Left forelimb (tissue), 1 donor: ENCODE results near the gene FNBP1.

ENCODE experiments used
- DNase-seq: peaks from one replicate; pipeline ENCODE4 v3.0.0-alpha.2; 2018; ENCODE audit warnings: low spot score

FNBP1 gene

DNA sequence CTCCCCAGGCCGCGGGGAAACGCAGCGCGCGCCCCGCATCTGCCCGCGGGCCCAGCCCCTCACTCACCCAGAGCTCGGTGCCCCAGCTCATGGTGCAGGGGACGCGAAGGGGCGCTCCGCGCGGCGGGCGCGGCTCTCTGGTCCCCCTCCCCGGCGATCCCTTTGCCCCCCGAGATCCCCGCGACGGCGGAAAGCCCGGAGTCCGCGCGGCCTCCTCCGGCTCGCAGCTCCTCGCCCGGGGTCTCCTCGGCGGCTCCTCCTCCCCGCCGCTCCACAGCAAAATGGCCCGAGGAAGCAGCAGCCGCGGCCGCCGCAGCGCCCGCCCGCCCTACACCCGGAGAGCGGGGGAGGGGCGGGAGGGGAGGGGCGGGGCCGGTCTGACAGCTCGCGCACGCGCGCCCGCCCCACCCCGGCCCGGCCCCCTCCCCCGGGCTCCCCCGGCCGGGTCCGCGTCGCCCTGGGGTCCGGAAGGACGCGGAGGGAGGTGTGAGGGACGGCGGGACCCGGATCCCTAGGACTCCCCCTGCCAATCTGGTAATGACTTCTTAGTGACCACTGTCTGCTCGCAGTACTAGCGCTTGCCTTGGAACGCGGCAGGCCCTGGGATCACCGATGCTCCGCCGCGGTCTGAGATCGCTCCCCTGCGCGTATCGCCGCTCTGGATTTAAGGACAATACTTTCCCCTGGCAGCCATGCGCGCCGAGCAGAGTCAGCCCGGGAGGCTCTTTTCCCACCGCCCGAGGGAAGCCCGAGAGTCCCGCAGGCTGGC, at the start of gene FNBP1:
TSS of gene FNBP1 (minus strand) at position 305 of the 769 bp plus-strand sequence. CDS start at position 91, 214 bp downstream.
- peak; percentile 93 for DNase-seq

DNA sequence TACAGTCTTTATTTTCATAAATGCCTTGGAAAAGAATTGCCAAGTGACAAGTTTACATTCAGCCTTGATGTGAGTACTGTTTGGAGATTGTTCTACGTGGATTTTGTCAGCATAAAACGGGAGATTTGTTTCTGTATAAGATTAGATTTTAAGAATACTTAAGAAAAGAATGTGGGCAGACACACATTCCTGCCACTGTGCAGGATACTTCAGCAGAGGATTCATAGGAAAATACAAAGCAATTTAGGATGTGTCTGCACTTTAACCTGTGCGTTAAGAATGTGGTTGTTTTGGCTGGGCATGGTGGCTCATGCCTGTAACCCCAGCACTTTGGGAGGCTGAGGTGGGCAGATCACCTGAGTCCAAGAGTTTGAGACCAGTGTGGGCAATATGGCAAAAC, 47.9 kb upstream of the FNBP1 start:
- DNase-seq = no peak

DNA sequence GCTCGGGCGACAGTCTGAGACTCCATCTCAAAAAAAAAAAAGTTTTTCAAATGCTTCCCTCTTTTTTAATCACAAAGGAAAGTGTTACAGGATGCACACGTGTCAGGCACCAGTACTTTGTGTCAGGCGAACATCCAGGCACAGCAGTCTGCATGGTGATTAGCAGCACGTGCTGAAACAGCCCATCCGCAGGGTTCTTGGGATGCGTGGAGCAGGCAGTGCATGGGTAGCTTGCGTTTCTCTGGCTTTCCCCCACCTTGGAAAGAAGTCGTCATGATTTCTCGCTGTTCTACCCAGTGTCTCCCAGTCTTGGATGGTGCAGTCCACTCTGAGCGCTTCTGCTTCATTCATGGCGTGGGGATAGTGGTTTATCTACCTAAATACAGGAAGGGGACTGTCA, 46.2 kb upstream of the FNBP1 start:
- no peak for DNase-seq

DNA sequence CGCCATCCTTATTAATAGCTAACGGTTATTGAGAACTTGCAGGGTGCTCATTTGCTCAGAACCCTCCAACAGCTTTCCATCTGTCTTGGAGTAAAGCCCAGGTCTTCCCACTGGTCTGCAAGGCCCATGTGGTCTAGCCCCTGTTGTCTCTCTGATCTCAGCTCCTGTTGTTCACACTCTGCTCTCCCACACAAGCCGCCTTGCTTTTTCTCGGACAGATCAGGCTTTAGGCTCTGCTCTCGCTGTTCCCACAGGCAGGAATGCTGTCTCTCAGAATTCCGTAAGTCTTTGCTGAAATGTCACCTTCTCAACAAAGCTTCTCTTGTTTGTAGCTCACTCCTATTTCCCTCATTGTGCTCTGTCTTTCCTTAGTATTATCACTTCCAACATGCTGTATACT, 45.1 kb upstream of the FNBP1 start:
- DNase-seq = no peak

DNA sequence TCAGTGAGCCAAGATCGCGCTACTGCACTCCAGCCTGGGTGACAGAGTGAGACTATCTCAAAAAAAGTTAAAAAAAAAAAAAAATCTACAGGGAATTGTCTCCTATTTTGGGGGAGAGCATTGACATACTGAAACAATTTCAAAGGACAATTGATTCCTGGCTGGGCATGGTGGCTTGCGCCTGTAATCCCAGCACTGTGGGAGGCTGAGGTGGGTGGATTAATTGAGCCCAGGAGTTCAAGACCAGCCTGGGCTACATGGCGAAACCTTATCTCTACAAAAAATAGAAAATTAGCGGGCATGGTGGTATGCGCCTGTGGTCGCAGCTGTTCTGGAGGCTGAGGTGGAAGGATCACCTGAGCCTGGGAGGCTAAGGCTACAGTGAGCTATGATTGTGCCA, 41.3 kb upstream of the FNBP1 start:
- no peak for DNase-seq

DNA sequence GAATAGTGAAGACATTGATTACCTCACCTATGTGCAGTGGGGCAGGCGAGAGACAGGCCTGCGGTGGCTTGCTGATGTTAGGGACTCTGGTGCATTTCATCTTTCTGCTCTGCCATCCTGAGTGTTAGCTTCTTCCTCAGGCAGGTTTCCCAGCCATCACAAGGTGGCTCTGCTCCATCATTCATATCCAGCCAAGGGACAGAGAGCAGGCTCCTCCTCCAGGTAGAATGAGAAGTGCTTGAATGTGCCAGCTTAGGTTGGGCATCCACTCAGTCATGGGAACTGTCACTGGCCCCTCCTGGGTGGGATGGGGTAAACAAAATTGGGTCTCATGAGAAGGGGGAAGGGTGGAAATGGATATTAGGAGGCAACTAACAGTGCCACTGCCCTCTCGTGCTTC, 35.6 kb upstream of the FNBP1 start:
- no peak for DNase-seq

DNA sequence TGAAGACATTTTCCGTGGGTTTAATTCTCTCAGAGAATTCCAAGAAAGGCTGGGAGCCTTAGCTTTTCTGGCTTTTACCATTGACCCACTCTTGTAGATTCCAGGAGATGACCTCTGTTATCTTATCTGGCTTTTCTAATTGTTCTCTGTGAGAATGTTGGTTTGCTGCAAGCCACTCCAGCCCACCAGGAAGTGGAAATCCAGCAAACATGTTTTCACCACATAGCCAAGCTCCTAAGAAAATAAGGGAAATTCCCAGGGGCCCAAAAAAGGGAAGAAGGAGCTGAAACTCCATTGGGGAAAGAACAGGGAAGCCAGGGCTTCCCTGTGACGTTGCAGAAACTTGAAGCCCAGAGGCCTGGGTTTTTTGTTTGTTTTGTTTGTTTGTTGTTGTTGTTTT, 30.4 kb upstream of the FNBP1 start:
- no peak for DNase-seq

DNA sequence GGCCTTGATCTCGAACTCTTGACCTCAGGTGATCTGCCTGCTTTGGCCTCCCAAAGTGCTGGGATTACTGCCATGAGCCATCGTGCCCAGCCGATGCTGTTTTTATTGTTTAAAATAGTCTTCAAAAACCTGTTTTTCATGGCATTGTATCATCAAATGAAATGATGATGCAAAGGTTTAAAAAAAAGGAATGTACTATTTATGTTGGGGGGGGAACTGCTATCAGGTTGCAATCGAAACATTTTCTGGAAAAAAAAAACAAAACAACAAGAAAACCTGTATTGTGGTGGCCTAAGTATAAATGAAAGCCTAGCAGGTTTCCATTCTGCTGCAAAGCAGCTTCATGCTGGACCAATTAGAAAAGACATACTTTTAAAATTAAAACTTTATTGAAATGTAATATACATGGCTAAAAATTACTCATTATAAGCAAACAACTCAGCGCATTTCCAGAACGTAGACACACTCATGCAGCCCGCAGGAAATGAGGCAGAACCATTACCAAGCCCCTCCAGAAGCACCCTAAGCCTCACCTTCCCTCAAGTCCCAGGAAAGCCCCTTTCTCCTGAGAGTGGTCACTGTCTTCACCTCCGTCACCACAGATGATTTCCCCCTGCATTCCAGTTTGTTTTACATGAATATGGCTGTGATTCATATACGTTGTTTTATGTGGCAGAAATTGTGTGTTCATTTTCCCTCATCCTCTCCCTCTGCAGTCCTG, 29.7 kb upstream of the FNBP1 start:
- no peak for DNase-seq

DNA sequence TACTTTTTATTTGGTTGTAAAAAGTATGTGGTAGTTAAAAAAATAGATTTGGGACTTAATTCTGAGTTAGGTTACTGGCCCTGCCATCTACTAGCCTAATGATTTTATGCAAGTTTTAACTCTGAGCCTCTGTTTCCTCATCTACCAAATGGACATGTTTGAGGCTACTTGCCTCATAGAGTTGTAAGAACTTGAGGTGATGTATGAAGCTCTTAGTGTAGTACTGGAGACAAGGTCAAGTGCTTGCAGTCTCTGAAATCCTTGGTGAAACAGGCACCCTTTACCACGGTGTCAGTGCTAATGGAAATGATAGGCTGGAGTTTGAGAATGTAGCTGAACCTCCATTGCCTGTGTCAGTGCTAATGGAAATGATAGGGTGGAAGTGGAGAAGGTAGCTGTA, 26.1 kb upstream of the FNBP1 start:
- no peak for DNase-seq

DNA sequence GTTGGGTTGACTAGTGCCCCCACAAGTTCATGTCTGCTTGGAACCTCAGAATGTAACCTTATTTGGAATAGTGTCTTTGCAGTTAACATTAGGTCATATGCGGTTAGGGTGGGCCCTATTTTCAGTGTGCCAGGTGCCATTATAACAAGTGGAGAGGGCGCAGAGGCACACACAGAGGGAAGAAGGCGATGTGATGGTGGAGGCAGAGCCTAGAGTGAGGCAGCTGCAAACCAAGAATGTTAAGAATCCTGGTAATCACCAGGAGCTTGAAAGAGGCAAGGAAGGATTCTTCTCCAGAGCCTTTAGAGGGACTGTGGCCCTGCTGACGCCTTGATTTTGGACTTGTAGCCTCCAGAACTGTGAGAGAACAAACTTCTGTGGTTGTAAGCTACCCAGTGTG, 21.6 kb upstream of the FNBP1 start:
- DNase-seq = no peak

DNA sequence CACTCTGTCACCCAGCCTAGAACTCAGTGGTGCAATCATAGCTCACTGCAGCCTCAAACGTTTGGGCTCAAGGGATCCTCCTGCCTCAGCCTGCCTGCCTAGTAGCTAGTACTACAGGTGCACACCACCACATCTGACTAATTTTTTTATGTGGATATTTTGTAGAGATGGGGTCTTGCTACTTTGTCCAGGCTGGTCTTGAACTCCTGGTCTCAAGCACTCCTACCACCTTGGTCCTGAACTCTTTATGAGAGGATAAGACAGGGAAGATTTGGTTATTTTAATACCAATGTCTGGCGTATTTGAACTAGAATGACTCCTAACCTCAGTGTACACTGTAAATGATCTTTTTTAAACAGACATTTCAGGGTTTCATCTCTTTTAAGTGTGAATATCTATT, 19.8 kb upstream of the FNBP1 start:
- DNase-seq = no peak

DNA sequence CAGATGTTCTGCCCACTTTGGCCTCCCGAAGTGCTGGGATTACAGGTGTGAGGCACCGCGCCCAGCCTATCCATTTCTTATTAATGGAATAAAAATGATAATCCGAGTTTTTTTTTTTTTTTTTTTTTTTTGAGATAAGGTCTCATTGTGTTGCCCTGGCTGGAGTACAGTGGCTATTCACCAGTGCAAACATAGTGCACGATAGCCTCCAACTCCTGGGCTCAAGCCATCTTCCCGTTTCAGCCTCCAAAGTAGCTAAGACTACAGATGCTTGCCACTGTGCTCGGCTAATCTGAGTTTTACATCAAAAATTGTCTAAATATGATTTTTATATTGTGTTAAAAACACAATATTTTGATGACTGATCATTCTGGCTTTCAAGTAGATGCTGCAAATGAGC, 17.3 kb upstream of the FNBP1 start:
- no peak for DNase-seq

DNA sequence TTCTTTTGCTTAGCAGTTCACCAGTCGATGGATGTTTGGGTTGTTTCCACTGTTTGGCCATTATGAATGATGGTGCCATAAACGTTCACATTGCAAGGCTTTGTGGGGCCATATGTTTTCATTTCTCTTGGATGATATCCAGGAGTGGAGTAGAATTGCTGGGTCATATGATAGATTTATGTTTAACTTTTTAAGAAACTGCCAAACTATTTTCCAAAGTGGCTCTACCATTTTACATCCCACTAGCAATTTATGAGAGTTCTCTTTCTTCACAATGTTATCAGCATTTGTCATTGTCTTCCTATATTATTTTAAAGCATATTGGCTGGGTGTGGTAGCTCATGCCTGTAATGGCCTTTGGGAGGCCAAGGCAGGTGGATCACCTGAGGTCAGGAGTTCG, 15.9 kb upstream of the FNBP1 start:
- DNase-seq = no peak

DNA sequence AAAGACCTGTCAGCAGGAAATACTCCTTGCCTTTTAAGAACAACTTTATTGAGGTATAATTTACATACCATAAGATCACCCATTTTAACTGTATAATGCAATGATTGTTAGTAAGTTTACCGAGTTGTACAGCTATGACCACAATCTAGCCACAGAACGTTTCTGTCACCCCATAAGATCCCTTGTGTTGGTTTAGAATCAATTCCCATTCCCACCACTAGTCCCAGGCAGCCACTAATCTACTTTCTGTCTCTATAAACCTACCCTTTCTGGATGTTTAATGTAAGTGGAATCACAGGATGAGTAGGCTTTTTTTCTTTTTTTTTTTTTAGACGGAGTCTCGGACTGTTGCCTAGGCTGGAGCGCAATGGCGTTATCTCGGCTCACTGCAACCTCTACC, 15.2 kb upstream of the FNBP1 start:
- no peak for DNase-seq

DNA sequence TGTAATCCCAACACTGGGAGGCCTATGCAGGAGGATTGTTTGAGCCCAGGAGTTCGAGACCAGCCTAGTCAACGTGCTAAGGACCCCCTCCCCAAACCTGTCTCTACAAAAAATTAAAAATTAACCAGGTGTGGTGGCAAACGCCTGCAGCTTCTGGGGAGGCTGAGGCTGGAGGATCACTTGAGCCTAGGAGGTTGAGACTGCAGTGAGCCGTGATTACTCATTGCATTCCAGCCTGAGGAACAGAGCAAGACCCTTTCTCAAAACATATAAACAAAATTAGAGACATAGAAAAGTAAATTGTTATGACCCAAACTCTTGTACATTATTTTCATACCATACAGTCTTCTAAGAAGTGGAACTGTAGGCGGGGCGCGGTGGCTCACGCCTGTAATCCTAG, 11.8 kb upstream of the FNBP1 start:
- no peak for DNase-seq

DNA sequence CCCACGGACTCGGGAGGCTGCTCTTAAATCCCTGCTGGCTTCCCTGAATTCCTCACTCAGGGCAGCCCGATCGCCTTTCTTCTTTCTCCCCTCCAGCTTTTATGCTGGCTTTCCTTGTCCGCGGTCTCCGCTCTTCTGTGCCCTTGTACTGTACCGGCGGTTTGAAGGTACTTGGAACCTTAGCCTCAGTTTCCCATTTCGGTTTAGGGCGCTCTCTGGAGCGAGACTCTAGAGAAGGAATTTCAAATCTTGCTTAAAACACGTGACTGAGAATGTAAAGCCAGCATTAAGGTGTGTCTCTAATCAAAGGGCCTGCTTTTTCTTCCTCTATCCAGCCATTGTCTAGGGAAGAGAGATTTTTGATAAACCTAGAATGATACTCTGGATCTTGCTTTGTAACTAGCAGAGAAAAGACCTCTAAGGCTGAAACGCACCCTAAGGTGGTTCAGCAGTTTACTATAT, 11.4 kb upstream of the FNBP1 start:
- DNase-seq = no peak

DNA sequence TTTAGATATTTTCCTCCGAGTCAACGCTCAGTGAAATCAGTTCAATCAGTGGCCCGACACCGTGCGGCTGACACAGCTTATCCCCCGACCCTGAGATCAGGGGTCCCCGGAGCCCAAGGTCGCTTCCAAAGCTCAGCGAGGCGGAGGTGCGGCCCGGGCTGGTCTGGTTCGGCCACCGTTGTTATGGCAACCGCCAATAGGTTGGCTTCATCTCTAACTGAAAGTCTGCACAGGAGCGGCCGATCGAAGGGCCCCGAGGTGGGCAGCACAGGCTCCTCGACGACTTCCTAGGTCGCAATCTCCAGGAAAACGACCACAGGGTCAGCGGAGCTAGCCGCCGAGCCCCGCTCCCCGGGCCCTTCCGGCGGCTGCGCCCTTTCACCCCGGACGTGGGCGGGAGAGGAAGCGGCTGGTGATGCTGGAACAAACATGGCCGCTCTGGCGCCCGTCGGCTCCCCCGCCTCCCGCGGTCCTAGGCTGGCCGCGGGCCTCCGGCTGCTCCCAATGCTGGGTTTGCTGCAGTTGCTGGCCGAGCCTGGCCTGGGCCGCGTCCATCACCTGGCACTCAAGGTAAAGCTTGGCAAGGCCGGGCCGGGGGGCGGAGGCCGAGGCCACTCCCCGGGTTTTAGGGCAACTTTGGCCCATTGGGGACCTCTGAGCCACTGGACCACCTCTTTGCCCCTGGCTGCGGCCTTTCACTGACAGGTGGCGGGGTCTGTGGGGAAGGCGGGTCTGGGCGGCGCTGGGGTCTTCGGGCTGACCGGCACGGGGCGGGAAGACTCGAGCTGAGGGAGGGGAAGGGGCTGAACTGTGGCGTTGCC, 10.7 kb upstream of the FNBP1 start, which contains the start of gene GPR107:
TSS of gene GPR107 (plus strand) at position 403 of the 821 bp plus-strand sequence. CDS start at position 430, 27 bp downstream.
- DNase-seq = peak; percentile 92

DNA sequence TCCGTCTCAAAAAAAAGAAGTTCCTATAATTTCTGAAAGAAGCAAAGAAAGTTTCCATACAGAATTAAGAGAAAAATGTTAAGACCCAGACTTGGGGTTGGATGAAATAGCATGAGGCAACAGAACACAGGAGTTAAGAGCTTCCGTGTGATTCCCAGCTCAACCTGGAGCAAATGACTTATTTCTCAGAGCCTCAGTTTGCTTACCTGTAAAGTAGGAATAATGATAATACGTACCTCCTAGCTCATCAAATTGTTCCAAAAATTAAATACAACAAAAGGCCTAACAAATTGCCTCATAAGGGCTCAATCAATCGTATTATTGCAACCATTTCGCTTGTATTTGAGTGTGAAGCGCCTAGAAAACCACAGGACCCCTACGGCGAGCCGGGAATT, 10.1 kb upstream of the FNBP1 start:
- no peak for DNase-seq

DNA sequence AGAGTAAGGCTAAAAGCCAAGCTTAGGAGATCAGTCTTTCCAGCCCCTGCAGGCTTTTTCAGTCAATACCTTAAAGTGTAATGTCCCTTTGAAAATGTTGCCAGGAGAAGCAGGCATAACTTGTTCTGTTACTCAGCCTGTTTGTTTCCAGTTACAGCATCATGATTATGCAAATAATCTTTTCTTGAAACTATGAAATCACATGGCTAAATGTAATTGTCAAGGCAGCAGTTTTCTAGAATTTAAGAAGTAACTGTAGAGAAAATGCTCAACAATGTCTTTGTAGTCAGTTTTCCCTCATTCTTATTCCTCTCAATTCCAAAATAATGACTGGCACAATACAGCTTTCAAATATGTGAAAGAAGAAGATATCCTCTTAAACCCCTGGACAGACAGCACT, 8.9 kb upstream of the FNBP1 start:
- DNase-seq = no peak

DNA sequence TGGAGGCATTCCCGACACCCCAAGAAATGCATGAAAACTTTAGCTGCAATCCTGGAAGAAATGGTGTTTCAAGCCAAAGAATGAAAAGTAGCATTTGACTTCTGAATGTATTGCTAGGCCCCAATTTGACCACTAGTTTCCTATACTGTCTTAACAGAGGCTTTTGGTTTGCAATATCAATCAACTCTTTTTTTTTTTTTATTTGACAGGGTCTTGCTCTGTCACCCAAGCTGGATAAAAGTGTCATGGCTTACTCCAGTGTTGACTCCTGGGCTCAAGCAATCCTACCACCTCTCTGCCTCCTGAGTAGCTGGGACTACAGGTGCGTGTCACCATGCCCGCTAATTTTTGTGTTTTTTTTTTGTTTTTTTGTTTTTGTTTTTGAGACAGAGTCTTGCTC, 7.5 kb upstream of the FNBP1 start:
- no peak for DNase-seq

DNA sequence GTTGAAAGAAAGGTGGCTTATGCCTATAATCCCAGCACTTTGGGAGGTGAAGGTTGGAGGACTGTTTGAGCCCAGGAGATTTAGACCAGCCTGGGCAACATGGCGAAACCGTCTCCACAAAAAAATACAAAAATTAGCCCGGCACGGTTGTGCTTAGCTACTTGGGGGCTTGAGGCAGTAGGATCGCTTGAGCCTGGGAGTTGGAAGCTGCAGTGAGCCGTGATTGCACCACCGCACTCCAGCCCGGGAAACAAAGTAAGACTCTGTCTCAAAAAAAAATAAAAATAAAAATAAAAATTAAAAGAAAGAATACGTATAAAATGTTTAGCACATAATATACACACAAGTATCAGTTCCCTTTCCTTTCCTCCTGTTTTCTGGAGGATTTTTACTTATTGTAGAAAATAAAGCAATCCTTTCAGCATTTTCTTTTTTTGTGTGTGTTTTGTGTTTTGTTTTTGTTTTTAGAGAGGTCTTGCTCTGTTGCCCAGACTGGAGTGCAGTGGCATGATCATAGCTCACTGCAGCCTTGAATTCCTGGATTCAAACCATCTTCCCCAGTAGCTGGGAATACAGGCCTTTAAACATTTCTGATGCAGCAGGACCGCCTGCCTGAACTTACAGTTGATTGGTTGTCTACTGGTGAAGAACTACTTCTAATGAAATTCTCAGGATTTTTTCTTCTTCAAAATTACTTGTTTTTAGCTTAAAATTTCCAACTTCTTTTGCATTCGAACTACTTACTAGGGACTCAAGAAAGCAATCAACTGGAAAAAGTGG, 6.6 kb upstream of the FNBP1 start:
- no peak for DNase-seq
